CD4-positive, alpha-beta T cell treated with Interleukin-21 for 1 hour (primary cell): ENCODE measurements around the gene JPH3.

Experiments used
- DNase-seq: peaks from one replicate; pipeline ENCODE4 v3.0.0-alpha.2; 2020

Gene JPH3

DNA sequence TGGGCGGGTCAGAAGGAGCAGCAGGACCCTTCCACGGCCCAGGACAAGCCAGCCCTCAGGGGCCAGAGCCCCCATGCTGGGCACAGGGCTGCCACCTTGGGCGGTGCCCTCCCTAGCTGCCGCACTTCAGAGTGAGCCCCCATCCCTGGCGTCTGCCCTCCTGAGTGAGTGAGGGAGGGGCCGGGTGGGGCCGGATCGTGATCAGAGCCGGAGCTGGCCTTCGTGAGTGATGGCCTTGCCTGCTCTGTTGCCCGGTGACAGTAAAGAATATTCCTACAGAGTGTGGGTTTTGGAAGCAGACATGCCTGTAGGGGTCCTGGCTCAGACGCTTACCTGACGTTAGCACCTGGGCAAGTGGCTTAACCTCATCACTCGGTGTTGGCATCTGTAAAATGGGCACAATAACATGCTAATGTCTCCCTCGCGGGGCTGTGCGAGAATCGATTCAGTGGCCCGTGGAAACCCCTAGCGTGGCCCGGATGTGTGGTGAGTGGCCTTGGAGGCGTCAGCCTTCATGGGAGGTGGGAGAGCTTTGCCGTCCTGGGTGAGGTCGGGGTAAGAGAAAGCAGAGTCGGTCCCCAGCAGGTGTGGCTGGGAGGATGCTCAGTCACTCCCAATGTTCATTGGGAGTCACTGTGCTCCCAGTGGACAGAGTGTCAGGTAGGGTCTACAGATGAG is 26.1 kb downstream of the JPH3 start:
- DNase-seq = no peak

DNA sequence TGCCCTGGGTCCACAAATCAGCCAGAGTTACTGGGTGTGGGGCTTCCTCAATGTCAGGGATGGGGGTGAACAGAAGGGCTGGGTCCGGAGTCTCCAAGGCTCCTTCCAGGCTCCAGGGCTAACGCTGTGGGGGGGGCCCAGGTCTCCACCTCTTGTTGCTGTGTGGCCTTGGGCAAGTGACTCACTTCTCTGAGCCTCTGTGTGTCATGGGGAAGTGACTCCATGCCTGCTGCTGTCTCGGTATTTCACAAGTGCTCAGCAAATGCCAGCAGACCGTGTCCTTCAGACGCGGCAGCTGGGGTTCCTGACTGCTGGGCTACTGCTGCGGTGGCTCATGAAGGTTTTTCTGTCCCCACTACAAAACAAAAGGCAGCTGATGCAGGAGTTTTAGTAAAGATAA is 26.6 kb downstream of the JPH3 start:
- DNase-seq = no peak

DNA sequence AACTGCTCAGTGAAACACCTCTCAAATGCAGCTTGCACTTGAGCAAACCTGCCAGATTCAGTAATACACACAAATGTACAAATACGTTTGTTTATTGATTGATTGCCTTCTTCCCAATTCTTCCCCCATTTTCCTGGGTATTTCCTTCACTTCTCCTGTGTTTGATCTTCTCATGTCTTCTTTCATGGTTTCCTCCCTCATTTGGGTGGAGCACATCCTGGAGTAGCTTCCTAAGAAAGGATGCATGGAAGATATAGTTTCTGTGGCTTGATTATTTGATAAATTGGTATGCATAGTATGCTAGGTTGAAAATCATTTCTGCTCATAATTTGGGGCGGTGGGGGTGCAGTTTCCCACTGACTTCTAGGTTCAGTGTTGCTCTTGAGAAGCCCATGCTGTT is 28.8 kb downstream of the JPH3 start:
- no peak for DNase-seq

DNA sequence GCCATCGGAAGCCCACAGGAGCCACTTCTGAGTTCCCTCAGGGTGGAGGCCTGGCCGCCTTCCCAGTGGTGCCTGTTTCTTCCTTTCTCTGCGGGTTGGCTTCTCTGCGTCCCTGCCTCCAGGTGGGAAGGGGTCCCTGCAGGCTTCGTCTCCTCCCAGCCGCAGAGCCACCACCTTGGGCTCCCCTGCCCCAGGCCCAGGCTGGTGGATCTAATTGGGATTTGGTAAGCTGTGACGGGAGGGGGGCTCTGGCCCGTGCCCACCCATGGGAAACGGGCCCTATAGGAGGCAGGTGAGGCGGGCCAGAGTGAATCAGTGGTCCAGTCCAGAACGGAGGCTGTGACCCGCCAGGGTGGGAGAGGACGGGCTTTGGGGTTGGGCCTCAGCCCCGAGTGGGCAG is 32.1 kb downstream of the JPH3 start:
- no peak for DNase-seq

DNA sequence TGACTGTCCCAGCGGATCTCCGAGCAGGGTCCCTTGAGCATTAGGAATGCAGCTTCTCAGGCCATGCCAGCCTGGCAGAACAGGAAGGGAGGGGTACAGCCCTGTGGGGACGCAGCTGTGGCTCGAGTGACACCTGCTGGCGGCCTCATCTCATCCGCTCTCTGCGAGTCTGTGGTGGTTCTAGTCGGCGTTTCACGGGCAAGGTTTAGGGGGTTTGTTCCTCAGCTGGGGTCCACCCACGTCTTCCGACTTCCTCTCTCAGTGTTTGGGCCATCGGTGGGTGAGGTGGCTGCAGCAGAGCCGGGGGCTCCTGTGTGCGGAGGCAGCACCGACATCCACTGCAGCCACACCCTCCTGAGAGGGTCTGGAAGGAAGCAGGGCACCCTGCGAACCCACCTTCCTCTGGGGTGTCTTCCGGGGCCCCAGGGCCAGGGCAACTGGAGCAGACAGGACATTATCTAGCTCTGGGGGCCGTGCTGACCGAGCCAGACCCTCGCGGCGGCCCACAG is 33.3 kb downstream of the JPH3 start:
- peak; percentile 63 for DNase-seq

DNA sequence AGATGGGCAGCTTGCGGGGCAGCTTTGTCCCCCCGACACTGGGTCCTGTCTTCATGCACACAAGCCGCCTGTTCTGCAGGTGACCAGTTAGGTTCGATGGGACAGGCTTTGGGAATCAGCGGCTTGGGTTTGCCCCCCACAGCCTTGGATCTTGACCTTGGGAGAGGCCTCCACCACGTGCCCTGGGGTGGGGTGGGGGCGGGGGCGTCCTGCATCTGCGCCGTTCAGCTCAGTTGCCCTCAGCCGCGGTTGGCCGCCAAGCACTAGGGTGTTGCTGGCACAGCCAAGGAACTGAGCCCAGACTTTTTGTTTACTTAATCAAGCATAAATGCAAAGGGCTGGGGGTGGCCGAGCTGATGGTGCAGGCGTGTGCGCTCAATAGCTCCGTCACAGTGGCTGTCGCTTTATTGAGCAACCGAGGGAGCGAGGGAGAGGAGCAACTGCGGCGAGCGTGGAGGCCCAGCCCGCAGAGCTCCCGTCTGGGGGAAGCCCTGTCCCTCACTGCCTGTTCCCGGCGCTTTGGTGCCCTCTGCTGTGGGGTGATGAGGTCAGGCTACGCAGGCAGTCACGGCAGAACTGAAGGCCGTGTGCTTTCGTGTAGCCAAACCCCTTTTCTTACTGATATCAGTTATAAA is 33.9 kb downstream of the JPH3 start:
- peak; percentile 78 for DNase-seq

DNA sequence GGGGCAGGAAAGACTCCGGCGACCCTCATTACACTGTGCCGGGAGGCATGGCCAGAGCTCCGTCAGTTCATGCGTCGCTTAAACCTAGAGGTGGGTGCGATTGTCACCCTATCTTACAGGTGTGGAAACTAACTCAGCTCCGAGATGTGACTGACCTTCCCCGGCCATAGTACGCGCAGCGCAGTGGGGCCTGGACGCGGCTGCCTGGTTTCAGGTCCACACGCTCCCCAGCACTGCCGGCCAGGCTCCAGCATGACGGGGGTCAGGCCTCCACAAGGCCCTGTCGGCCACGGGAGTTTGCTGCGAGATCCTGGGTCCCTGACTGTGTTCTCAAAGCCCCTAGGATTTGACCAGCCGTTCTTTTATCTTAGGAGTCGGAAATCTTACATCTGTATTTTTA is 34.4 kb downstream of the JPH3 start:
- no peak for DNase-seq

DNA sequence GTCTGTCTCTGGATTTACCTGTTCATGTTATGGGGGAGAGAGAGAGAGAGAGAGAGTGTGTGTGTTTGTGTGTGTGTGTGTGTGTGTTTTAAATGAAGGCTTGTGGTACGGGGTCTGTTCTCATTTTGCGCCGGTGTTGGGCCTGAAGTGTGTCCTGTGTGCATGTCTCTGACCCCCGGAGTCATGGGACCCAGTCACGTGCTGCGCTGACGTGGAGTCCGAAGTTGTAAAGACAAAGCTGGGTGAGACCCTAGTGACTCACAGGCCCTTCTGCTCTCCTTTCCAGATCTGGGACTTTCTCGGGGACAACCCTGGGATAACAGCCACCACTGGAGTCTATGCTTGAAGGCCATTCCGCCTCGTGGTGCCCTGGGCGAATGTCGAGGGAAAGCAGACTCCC is 35.0 kb downstream of the JPH3 start:
- no peak for DNase-seq

DNA sequence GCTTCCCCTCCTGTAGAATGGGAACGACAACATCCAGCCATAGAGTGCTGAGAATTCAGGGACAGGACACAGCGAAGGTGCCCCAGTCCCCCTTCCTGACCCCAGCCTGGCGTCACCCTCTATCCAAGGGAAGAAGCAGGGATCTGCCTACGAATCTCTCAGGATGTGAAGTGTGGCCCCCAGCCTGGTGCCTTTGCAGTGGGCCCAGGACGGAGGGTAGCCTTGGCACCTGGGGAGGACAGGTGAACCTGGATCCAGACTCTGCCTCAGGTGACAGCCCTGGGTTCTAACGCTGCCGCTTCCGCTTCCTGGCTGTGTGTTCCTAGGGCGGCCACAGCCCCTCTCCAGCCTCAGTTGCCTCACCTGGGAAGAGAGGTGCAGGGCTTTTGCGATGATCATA is 36.4 kb downstream of the JPH3 start:
- DNase-seq = no peak

DNA sequence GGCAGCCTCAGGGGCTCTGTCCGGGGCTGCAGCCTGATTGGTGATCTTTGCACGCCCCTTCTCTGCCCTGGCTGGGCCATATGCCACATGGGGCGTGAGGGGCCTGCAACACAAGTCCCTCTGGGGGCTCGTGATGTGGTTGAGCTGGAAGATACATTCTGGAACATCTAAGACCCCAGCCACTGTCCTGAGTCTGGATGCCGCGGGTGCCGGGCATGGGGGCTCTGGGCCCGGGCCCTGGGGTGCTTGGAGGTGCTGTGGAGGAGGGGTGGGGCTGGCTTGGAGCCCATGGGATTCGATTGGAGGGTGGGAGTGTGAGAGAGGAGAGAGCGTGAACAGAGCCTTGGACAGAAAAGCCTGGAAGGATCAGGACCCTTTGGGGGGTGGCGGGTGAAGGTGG is 39.4 kb downstream of the JPH3 start:
- DNase-seq = no peak

DNA sequence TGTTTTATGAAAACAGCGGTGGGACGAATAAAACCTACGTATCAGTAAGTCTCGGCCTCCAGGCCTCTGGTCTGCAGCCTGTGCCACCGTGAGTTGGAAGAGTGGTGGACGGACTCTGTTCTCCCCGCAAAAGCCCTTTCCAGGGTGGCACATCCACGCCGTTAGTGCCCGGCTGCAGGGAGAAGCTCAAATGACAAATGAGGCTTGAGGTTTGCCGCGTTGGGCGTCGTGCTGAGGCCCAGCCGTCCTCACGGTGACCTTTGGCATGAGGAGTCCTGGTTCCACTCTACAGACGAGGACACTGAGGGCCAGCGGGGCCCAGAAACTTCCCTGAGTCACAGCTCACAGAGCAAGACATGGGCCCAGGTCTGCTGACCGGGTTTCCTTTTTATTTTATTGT is 40.2 kb downstream of the JPH3 start:
- DNase-seq = no peak

DNA sequence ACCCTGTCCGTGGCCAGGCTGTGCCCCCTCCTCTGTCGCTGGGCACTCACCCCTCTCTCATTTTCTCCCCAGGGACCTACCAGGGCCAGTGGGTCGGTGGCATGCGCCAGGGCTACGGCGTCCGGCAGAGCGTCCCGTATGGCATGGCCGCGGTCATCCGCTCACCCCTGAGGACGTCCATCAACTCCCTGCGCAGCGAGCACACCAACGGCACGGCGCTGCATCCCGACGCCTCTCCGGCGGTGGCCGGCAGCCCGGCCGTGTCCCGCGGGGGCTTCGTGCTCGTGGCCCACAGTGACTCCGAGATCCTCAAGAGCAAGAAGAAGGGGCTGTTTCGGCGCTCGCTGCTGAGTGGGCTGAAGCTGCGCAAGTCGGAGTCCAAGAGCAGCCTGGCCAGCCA is 41.9 kb downstream of the JPH3 start:
- DNase-seq = no peak

DNA sequence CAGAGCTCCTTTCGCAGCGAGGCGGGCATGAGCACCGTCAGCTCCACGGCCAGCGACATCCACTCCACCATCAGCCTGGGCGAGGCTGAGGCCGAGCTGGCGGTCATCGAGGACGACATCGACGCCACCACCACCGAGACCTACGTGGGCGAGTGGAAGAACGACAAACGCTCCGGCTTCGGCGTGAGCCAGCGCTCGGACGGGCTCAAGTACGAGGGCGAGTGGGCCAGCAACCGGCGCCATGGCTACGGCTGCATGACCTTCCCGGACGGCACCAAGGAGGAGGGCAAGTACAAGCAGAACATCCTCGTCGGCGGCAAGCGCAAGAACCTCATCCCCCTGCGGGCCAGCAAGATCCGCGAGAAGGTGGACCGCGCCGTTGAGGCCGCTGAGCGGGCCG is 42.3 kb downstream of the JPH3 start:
- no peak for DNase-seq

DNA sequence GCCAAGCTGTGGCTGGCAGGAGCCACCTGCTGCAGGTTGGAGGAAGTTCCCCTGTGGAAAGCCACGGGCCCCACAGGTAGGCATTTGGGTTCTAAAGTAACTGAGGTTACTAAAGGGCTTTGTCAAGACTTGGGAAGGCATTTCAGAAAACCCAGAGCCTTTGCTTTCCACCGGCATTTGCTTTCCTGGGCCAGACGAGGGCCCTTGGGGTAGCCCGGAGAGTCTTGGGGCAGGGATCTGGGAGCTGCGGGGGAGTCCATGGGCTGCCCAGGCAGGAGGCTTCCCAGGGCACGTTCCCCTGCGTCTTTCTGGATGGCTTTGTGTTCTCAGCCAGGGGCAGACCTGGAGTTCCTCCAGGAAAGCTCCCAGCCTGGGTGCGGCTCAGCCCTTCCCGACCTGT is 43.5 kb downstream of the JPH3 start:
- no peak for DNase-seq

DNA sequence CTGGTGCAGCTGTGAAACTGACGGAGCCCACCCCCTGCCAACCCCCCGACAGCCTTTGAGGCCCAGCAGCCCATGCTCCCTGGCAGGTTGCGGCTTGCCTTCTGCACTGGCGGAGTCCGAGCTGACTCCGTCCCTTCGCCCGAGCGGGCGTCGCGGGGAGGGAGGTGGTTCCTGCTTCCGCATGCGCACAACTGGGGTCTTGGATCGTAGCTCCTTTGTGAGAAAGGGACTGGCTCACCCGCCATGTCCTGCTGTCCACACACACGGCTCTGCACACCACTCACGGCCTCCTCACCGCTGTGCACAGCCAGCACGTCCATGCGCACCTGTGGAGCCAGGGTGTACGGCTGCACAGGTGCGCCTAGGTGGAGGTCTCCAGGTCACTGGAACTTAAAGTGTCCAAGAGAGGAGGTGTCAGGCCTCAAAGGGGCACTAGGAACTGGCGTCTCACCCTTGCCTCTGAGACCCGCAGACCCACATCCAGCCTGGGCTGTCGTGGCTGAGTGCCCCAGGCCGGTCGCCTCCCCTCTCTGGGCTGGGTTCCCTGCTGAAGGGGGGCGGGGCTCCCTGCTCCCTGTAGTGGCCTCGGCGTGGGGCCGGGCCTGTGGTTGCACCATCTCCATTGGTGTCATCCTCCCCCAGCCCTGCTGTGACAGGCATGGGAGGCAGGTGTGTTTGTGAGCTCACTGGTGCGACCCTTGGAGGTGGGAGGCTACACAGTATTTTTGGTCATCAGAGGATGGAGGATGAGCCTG is 45.3 kb downstream of the JPH3 start:
- DNase-seq = no peak

DNA sequence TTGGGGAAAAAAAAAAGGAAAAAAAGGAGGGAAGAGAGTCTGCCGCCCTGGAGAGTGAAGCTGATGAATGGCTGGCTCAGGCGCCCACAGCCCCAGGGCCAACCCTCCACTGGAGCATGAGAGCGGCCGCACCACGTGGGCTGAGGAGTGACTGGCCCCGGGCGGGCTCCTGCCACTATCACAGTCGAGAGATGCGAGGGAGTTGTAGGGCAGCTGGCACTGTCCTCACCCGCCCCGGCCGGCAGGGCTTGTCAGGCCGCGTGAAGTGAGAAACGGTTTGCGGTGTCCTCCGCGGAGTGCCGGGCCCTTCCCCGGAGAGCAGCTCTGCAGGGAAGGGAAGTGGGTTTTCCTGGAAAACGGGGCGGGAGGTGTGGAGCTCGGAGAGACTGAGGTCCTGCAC is 45.9 kb downstream of the JPH3 start:
- DNase-seq = no peak

DNA sequence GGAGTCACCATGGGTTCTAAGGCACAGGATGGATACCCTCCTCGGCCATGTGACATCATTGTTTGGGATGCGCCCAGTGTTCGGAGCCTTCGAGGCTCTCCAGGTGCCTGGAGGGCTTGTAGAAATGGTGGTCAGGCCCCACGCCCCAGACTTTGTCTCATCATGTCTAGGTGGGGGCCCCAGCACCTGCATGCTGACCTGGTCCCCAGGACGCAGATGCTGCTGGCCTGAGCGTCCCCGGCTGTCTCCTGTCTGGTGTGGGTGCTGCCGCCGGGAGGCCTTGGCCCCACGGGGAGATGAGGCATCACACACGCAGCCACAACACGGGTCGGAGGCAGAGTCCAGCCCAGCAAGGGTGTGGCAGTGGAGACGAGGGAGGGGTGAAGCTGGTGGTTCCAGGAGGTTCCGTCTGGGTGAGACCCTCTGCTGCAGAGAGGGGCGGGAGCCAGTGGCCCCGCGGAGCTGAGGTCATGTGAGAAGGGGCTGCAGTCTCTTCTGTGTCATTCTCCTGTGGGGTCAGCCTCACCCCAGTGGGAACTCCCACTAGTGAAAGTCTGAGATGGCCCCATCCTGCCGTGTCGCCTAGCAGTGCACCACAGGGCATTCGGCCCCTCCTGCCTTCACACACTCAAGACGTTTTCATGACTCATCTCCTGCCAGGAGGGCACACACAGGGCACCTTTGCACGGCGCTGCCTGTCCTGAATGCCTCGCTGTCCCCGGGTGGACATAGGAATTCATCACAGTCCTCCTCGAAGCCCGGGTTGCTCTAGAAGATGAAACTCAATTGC is 46.6 kb downstream of the JPH3 start:
- no peak for DNase-seq

DNA sequence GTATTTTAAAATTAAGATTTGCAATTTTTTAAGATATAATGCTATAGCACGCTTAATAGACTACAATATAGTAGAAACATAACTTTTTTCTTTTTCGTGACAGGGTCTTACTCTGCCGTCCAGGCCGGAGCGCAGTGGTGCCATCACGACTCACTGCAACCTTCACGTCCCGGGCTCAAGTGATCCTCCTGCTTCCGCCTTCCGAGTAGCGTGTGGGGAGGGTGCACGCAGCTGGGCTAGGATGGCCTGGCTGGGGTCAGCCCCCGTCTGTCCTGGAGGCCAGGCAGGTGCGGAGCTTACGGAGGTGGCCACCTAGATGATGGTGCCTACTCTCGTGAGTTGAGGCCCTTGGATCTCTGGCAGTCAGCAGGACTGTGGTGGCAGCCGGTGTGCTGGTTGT is 50.1 kb downstream of the JPH3 start:
- DNase-seq = no peak

DNA sequence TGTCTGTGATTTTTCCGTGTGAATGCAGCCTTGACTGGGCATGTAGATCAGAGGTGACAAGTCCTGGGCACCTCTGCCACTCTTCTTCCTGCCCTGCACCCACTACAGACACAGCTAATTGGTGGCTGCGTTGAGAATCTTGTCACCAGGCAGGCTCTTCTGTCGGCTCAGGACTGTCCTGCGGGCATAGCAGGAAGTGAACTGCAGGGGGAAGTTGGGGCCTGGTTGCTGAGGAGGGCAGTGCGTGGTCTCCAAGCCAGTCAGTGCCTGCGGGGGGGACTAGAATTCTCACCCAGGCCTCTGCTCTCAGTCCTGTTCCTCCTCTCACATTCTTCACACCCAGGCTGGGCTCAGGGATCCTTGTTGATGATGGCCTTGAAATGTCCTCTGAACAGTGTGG is 50.5 kb downstream of the JPH3 start:
- DNase-seq = no peak

DNA sequence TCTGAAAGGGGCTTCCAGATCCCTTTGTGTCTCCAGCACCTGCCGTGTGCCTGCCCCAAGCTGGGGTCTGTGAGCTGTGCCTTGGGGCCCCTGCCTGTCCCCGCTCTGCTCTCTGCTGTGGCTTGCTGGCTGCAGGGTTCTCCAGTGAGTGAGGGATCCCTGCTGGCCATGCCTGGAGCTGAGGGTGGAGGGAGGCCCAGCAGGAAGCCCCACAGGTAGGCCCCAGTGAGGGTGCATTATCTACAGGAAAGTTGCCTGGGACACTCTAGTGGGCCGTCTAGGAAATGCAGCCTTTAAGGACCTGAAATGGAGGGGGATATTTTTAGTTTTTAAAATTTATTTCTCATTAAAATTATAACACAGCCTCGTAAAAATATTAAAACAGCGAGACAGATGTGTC is 50.9 kb downstream of the JPH3 start:
- no peak for DNase-seq

DNA sequence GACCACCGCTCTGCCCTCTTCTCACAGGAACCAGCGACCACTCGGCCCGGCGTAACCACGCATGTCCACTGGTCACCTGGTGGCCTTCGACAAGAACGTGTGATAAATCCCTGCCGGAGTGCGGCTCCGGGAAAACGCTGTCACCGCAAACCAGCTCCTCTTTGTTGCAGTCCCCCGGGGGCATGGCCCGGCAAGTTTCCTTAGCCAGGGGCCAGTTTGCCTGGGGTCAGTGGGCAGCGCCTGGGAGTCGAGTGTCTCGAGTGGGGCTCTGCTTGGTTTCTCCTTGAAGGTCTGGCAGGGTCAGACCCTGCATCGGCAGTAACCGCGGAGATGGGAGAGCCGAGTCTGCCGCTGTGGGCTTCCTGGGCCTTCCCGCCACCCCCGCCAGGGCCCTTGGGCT is 52.5 kb downstream of the JPH3 start:
- DNase-seq = no peak

DNA sequence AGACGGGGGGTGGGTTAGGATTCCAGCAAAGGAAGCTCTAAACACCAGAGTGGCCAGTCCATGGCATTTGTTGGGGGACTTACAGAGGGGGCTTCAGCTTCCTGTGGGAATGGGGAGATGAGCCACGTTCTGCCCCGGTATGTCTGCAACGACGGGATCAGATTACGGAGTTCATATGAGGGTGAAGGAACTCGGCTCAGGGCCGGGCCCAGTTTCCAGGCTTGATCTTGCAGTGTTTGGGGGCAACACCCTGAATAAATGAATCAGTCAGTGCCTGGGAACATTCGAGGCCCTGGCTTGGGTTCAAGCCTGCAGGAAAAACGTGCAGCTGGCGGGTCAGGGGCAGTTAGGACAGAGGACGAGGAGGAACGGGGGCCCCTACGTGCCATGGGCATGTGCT is 54.0 kb downstream of the JPH3 start:
- DNase-seq = no peak

DNA sequence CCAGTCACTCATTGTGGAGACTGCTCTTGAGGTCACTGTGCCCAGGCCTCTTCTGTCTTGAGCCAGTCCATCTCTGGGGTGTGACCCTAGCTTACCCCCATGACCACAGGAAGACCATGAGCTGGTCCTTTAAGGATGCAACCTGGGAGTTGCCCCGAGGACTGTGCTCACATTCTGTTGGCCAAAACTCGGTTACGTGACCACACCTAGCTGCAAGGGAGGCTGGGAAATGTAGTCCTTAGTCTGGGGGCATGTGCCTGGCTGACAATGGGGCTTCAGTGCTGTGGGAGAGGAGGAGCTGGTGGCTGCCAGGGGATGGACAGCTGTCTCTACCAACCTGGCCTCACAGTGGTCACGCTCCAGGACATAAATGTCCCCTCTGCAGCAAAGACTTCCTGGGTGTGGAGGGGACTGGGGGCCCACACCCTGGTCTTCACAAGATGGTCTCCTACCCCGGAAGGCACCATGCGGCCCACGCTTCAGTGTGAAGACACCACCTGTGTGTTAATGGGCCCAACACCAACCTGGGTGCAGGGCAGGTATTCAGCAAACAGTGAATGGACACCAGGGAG is 55.4 kb downstream of the JPH3 start:
- DNase-seq = no peak
